ENCODE results near the gene ADCK2.

Gene ADCK2

GRCh38 chr7:140654661-140655060, 18.1 kb upstream of the ADCK2 start:
- no peak for ATAC-seq
- TF ChIP-seq TCF4 (CRISPR knock-in tag; IDR thresholded peaks at IDR 0.05; ENCODE audit: borderline replicate concordance) (no peak), ARNTL (CRISPR knock-in tag; IDR thresholded peaks at IDR 0.05; ENCODE audit: borderline replicate concordance, low read depth) (no peak), CREB5 (CRISPR knock-in tag; IDR thresholded peaks at IDR 0.05; ENCODE audit: low read depth) (no peak), ZFP30 (CRISPR knock-in tag; IDR thresholded peaks at IDR 0.05) (no peak), TOX (CRISPR knock-in tag; IDR thresholded peaks at IDR 0.05; ENCODE audit: borderline replicate concordance) (no peak), RARB (CRISPR knock-in tag; IDR thresholded peaks at IDR 0.05) (no peak)

- no peak for ATAC-seq
- no peak for TF ChIP-seq ARNTL (CRISPR knock-in tag; IDR thresholded peaks at IDR 0.05; ENCODE audit: borderline replicate concordance, low read depth)
- no peak for TF ChIP-seq PPARA (CRISPR knock-in tag; IDR thresholded peaks at IDR 0.05; ENCODE audit: borderline replicate concordance)
- no peak for TF ChIP-seq ZFP3 (CRISPR knock-in tag; IDR thresholded peaks at IDR 0.05)
Measured at GRCh38 chr7:140655511-140656408, 17.0 kb upstream of the ADCK2 start.

- peak; percentile 17; the same call in 2 of the 3 replicates for ATAC-seq
- TF ChIP-seq, protein P1, sequence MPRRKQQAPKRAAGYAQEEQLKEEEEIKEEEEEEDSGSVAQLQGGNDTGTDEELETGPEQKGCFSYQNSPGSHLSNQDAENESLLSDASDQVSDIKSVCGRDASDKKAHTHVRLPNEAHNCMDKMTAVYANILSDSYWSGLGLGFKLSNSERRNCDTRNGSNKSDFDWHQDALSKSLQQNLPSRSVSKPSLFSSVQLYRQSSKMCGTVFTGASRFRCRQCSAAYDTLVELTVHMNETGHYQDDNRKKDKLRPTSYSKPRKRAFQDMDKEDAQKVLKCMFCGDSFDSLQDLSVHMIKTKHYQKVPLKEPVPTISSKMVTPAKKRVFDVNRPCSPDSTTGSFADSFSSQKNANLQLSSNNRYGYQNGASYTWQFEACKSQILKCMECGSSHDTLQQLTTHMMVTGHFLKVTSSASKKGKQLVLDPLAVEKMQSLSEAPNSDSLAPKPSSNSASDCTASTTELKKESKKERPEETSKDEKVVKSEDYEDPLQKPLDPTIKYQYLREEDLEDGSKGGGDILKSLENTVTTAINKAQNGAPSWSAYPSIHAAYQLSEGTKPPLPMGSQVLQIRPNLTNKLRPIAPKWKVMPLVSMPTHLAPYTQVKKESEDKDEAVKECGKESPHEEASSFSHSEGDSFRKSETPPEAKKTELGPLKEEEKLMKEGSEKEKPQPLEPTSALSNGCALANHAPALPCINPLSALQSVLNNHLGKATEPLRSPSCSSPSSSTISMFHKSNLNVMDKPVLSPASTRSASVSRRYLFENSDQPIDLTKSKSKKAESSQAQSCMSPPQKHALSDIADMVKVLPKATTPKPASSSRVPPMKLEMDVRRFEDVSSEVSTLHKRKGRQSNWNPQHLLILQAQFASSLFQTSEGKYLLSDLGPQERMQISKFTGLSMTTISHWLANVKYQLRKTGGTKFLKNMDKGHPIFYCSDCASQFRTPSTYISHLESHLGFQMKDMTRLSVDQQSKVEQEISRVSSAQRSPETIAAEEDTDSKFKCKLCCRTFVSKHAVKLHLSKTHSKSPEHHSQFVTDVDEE (CRISPR knock-in tag; IDR thresholded peaks at IDR 0.05): no peak
- TF ChIP-seq ZNF8 (CRISPR knock-in tag; IDR thresholded peaks at IDR 0.05) (no peak), BACH2 (CRISPR knock-in tag; IDR thresholded peaks at IDR 0.05; ENCODE audit: borderline replicate concordance) (no peak), ZNF70 (CRISPR knock-in tag; IDR thresholded peaks at IDR 0.05) (no peak), ZFP3 (CRISPR knock-in tag; IDR thresholded peaks at IDR 0.05) (no peak), ESRRG (CRISPR knock-in tag; IDR thresholded peaks at IDR 0.05) (no peak), RARB (CRISPR knock-in tag; IDR thresholded peaks at IDR 0.05) (no peak), ARNTL (CRISPR knock-in tag; IDR thresholded peaks at IDR 0.05; ENCODE audit: borderline replicate concordance, low read depth) (no peak), ZC3H10 (CRISPR knock-in tag; IDR thresholded peaks at IDR 0.05) (no peak), ISL1 (CRISPR knock-in tag; IDR thresholded peaks at IDR 0.05) (no peak), CREB5 (CRISPR knock-in tag; IDR thresholded peaks at IDR 0.05; ENCODE audit: low read depth) (no peak), ZNF565 (CRISPR knock-in tag; conservative IDR thresholded peaks at IDR 0.05; ENCODE audit: low read depth) (no peak)
Measured at GRCh38 chr7:140656548-140657515, 15.9 kb upstream of the ADCK2 start.

DNA sequence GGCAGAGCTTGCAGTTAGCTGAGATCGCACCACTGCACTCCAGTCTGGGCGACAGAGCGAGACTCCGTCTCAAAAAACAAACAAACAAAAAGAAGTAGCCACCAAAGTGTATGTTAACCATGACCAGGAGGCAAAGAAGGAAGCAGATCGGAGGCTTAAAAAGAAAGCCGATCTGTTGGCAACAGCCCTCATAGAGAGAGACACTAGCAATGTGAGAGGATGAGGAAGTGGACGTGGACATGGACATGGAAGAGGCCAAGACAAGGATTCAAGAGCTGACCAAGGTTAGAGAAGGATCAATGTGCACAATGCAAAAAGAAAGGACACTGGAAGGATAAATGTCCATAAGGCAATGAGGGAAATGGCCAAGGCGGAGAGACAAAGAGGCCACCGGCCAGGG, 14.9 kb upstream of the ADCK2 start:
- no peak for ATAC-seq
- TF ChIP-seq ARNTL (CRISPR knock-in tag; IDR thresholded peaks at IDR 0.05; ENCODE audit: borderline replicate concordance, low read depth) (no peak), PPARA (CRISPR knock-in tag; IDR thresholded peaks at IDR 0.05; ENCODE audit: borderline replicate concordance) (no peak)

GRCh38 chr7:140659856-140660255, 12.9 kb upstream of the ADCK2 start:
- ATAC-seq: no peak
- no peak for TF ChIP-seq BACH2 (CRISPR knock-in tag; IDR thresholded peaks at IDR 0.05; ENCODE audit: borderline replicate concordance)
- TF ChIP-seq ZFP3 (CRISPR knock-in tag; IDR thresholded peaks at IDR 0.05): no peak
- no peak for TF ChIP-seq TOX (CRISPR knock-in tag; IDR thresholded peaks at IDR 0.05; ENCODE audit: borderline replicate concordance)
- no peak for TF ChIP-seq ZFP30 (CRISPR knock-in tag; IDR thresholded peaks at IDR 0.05)
- TF ChIP-seq, protein P1 (CRISPR knock-in tag; IDR thresholded peaks at IDR 0.05): no peak
- no peak for TF ChIP-seq RARB (CRISPR knock-in tag; IDR thresholded peaks at IDR 0.05)
- TF ChIP-seq PPARA (CRISPR knock-in tag; IDR thresholded peaks at IDR 0.05; ENCODE audit: borderline replicate concordance): no peak
- TF ChIP-seq, protein P2, sequence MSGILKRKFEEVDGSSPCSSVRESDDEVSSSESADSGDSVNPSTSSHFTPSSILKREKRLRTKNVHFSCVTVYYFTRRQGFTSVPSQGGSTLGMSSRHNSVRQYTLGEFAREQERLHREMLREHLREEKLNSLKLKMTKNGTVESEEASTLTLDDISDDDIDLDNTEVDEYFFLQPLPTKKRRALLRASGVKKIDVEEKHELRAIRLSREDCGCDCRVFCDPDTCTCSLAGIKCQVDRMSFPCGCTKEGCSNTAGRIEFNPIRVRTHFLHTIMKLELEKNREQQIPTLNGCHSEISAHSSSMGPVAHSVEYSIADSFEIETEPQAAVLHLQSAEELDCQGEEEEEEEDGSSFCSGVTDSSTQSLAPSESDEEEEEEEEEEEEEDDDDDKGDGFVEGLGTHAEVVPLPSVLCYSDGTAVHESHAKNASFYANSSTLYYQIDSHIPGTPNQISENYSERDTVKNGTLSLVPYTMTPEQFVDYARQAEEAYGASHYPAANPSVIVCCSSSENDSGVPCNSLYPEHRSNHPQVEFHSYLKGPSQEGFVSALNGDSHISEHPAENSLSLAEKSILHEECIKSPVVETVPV (CRISPR knock-in tag; IDR thresholded peaks at IDR 0.05): no peak
- no peak for TF ChIP-seq ISL1 (CRISPR knock-in tag; IDR thresholded peaks at IDR 0.05)
- no peak for TF ChIP-seq GLIS3 (CRISPR knock-in tag; IDR thresholded peaks at IDR 0.05)
- no peak for TF ChIP-seq ZC3H10 (CRISPR knock-in tag; IDR thresholded peaks at IDR 0.05)
- no peak for TF ChIP-seq CSDC2 (CRISPR knock-in tag; IDR thresholded peaks at IDR 0.05)
- TF ChIP-seq TCF4 (CRISPR knock-in tag; IDR thresholded peaks at IDR 0.05; ENCODE audit: borderline replicate concordance): no peak
- TF ChIP-seq SNAI2 (CRISPR knock-in tag; IDR thresholded peaks at IDR 0.05): no peak
- no peak for TF ChIP-seq ZNF70 (CRISPR knock-in tag; IDR thresholded peaks at IDR 0.05)
- no peak for TF ChIP-seq ESRRG (CRISPR knock-in tag; IDR thresholded peaks at IDR 0.05)
